Head of caudate nucleus (tissue), 42 donors: ENCODE data around the gene CMTM1.
"Not testable (repeated sequence)": the region's sequence is repeated elsewhere in the genome, so short reads cannot be mapped to it uniquely, and the experiment has no call there.

Experiments used
- DNase-seq, 42 donors: peaks; one replicate each; pipeline versions ENCODE4 v3.0.0 to v3.0.0-alpha.2; 2020 to 2021; ENCODE audit warnings: mixed read lengths in 7 of 42
- intact Hi-C: fragments of 100-400 bp; cut with DNase I; formaldehyde crosslinking; loops from one replicate; pipeline ENCODE4 v1.15.0; 2022

The CMTM1 gene

DNA sequence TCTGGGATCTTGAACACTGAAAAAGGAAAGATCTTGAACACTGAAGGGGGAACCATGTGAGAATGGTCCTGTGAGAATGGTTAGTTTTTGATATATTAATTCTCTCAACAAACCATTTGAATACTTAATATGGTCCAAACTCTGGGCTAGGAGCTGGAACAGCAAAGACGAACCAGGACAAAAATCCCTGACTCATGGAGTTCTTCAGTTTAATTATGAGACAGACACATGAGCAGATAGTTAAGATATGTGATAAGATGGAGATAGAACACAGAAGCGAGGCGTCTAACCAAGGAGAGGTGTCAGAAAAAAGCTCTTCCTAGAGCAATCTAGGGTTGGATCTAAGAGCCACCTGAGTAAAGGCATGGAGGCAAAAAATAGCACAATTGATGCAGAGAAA, 12.2 kb upstream of the CMTM1 start:
- intact Hi-C loops, result no loop called here
- DNase-seq, result no peak

DNA sequence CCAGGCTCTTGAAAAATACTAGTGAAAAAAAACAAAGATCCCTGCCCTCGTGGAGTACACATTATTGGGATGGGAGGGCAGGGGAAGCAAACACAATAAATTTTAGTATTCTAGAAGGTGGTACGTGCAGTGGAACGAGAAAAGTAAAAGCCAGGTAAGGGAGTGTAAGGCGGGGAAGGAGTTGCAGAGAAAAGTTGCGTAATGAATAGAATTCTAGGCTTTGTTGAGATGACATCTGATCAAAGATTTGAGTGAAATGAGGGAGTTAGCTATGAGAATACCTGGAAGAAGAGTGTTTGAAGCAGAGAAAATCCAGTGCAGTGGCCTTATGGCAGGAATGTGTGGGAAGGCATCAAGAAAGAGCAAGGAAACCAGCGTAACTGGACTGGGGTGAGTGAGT, 11.7 kb upstream of the CMTM1 start:
- no peak for DNase-seq
- intact Hi-C loops, result no loop called here

GRCh38 chr16:66560107-66560506, 6.1 kb upstream of the CMTM1 start:
- no peak for DNase-seq
- intact Hi-C loops, result no loop called here

DNA sequence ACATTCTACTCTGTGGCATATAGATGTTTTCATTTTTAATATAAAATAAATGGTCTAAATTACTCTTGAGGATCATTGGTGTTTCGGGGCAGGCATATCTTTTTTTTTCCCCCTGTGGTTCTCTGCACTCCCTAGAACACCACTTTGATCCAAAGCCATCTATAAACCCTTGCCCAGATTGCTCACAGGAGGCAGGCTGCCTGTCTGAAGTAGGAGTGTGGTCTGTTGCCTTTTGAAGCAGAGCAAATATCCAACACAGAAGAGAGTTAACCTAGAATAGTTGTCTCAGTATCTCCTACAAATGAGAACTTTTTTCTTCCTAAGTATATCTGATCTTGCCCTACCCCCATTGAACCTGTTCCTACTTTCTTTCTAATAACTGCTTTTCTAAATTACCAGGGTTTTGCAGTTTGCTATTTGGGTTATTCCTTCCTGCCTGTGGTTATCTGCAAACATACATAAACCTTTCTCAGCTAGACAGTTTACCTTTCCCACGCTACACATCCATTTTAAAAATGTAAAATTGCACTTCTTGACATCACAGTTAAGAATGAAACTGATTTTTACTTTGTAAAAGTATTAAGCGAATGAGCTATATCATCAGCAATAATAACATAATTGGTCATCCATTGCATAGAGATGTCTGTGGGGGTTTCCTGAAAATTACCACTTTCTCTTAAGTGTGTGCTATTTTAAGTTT, 4.7 kb upstream of the CMTM1 start:
- intact Hi-C loops, result no loop called here
- DNase-seq, result no peak

- intact Hi-C loops, result no loop called here
Observed at GRCh38 chr16:66562409-66562808, 3.8 kb upstream of the CMTM1 start.

DNA sequence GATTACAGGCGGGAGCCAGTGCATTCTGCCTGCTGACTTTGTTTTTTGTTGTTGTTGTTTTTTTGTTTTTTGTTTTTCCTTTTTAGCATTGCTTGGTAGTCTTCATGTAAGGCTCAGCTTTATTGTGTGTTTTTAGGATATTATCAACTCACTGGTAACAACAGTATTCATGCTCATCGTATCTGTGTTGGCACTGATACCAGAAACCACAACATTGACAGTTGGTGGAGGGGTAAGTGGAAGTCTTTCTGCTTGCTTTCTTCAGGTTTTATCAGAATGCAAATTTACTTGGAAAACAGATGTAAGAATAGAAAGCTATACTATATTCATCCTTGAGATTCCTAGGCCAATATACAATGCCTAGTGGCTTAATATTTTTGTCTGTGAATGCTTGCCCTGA, 3.3 kb upstream of the CMTM1 start:
- no peak for DNase-seq
- intact Hi-C loops, result no loop called here

More at GRCh38 chr16:66562409-66562808, 3.8 kb upstream of the CMTM1 start:
- DNase-seq, result no peak

DNA sequence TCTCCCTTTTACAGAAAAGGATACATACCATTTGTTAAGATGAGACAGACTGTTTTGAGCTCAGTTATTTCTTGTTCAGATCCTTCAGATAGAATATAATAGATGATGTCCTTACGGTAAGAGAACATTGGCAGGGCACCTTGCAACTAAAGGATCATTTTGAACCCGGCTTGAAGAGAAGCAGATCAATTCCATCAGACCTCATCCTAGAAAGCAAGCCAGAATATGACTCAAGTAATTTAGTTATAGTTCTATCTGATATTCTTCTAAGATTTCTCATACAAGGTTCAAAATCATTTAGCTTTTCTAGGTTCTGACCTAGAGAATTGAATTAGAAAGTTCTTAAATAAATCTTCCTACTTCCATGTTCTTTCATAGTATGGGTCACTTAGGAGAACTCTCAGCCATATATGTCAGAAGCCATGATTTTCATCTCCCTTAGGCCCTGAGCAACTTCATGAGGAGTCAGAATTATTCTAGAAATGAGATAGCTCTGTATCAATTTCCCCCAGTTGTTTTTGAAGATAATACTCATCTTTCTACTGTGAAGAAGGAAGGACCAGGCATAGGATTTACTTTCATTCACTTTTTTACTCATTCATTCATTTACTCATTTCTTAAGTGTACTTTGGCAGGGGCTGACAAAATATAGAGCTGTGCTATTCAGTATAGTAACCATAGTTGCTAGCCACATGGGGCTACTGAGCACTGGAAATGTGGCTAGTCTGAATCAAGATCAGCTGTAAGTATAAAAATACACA, 2.5 kb upstream of the CMTM1 start:
- intact Hi-C loops, result no loop called here
- no peak for DNase-seq

GRCh38 chr16:66567270-66567669, 1.0 kb downstream of the CMTM1 start:
- intact Hi-C loops, DNase-seq: not testable (repeated sequence)

GRCh38 chr16:66568355-66568754, 2.1 kb downstream of the CMTM1 start:
- no peak for DNase-seq
- intact Hi-C loops, result no loop called here

DNA sequence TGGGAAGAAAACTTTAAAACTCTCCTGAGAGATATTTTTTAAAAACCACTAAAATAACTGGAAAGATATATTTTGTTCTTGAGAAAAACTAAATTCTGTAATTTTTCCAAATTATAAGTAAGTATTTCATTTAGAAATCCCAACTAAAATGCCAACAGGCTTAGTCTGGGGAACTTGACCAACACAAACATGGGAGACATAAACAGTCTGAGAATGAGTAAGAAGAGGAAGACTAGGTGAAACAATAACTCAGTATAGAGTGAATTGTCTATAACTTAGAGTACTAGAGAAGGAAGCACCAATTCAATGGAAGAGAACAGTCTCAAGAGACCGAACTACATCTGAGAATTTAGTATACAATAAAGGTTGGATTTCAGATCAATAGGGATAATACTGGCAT, 2.9 kb downstream of the CMTM1 start:
- no peak for DNase-seq
- intact Hi-C loops, result no loop called here

GRCh38 chr16:66569827-66570405, 3.7 kb downstream of the CMTM1 start:
- DNase-seq, result no peak
- intact Hi-C loops, result no loop called here

DNA sequence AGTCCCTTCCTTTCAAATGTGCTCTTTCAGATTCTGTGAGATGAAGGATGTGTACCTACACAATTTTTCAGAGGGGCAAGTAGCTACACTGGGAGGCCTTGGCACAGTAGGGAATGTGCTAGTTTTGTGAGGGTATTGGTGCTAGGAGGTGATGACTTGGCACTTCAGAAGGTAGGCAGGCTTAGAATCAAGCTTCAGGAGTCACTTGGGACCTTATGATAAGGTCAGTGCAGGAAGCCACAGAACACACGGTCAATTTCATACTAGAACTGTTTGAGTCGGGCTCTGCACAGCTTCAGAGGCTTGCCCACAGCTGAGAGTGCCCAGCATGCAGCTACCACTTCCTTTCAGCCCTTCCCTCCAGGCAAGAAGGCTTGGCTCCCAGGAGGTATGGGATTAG, 6.1 kb downstream of the CMTM1 start:
- intact Hi-C loops, result no loop called here
- no peak for DNase-seq

DNA sequence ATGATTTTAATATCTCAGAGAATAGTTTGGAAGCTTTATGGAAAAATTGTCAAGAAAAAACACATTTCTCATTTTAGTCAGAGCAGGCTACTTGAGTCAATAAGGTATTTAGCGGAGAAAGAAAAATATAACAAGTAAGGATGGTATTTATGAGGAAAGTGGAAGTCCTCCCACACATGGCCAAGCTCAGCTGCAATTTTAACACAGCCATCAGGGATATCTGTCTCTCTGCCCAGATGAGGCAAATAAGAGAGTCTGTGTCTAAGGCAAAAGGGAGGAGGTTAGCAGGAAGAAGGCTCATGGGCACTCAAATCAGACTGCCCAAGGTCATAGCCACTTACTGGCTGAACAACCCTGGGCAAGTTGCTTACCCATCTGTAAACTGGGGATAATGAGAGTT, 7.8 kb downstream of the CMTM1 start:
- no peak for DNase-seq
- intact Hi-C loops, result no loop called here

DNA sequence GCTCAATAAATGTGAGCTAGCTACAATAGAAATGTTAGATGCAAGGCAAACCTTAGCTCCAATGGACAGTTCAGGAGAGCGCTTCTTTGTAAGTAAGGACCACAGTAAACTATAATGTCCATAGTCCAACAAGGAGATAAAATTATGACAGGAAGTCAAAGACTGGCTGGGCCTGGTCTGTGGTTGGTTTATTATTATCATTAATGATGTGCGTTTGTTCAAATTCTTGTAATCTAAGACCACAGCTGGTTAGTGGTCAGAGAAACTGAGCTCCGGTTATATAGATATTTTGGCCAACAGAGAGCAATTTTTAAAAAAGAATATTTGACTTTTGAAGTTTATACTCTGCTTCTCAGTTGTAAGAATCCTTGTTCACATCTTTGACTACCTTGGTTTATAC, 8.3 kb downstream of the CMTM1 start:
- intact Hi-C loops, result no loop called here
- no peak for DNase-seq

DNA sequence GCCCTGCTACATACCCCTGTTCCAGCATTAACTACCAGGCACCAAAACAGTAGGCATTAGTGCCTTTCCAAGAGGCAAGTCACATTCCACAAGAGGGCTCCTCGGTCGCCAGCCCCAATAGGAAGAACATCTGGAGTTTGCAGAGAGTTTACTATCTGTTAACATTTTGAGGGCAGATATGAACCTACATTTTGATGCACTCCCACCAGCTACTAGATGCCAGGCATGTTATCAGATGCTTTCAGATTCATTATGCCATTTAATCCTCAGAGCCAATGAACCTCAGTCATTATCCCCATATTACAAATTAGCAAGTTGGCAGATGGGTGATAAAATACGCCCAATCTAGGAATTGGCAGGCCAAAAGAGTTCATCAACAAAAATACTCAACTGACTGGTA, 8.8 kb downstream of the CMTM1 start:
- intact Hi-C loops, result no loop called here
- DNase-seq, result no peak

DNA sequence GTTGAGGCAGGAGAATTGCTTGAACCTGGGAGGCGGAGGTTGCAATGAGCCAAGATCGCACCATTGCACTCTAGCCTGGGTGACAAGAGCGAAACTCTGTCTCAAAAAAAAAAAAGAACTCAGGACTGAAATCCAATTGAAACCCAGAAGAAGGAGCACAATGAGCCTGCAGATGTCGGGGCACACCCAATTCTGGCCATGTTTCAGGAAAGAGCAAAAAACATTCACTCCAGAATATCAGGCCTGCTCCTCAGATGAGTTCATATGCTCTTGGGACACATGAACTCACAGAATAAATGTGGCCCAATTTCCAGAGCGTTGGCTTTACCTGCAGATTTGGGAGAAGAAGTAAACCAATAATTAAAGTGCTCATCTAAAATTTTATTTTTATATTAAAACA, 10.1 kb downstream of the CMTM1 start:
- no peak for DNase-seq
- intact Hi-C loops, result no loop called here

DNA sequence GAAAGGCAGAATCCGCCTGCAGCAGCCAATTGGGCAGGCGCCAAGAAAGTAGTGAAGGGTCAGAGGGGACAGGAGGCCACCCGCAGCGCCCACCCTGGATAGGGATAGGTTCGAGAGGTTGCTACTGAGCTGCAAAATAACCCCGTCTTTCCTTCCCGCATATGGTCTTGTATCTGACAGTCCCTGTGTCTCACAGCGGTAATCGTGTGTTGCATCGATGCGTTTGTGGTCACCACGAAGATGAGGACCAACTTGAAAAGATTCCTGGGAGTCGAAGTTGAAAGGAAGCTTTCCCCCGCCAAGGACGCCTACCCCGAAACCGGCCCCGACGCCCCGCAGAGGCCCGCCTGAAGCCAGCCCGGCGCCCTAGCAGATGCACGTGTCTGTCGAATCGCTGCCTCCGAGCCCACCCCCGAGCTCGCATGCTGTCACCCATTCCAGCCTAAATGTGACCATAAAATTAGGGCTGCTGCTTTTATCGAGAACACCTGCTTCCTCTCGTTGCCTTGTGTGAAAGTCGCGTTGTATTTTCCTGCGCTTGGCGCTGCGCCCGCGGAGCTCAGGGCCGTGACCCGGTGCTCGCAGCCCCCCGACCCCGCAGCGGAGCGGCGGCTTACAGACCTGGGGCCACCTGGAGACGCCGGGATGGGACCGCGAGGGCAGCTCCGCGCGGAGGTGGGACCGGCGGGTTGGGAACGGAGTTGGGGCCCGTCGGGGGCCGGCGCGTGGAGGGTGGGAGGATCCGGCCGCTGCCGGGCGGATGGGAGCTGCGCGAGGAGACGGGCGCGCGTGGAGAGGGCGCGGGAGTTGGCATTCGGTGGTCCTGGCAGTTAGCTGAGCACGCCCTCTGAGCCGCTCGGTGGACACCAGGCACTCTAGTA, 12.7 kb downstream of the CMTM1 start, which contains the start of gene CMTM2:
TSS of gene CMTM2 (plus strand) at position 813 of the 881 bp plus-strand sequence. CDS start 145 bp downstream, outside the sequence.
- peak in 2 of 42 donors; percentile 36 to 38 for DNase-seq
- intact Hi-C loops, result no loop called here

- intact Hi-C loops, result no loop called here
- no peak for DNase-seq
Observed at GRCh38 chr16:66580605-66581209, 14.5 kb downstream of the CMTM1 start.
